Measurements from ENCODE around the gene NDUFAF5. TPM values are rescaled to one million over a fixed set of nuclear protein-coding genes. Genes with fewer than 3 reads are reported as not detected.

The NDUFAF5 gene
- total and polyA plus RNA-seq, 2 donors (not counting 3 experiments of a cell fraction or from before 2014, with no cell fraction given) = 9.8 to 26.4 TPM

DNA sequence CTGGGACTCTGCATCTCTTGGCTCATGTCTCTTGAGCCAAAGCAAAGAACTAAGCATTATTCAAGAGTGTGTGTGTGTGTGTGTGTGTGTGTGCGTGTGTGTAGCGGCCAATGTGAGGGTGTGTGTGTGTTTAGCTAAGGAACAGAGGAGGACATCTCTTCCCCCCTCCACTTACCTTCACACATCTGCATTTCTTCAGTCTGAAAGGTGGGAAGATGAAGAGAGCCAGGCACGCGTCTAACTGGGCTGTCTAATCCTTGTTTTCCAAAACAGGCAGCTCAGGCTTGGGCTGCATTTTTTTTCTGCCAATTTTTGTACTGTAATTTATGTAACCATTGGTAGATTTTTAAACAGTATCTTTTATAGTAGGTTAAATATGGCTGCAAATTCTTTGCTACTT, 59.5 kb downstream of the NDUFAF5 start:
- Histone ChIP-seq H3K9me3 (replicated peaks; ENCODE audit: control insufficient read depth, insufficient read depth, low read length) (no peaks in the 10 kb centered on the region), H3K4me1 (ENCODE audit: control insufficient read depth, extremely low read depth, insufficient read depth, low read length) (no peaks in the 10 kb centered on the region), H3K9me1 (replicated peaks; ENCODE audit: control insufficient read depth, extremely low read depth, insufficient read depth, low read length) (no peaks in the 10 kb centered on the region), H4K20me1 (replicated peaks; ENCODE audit: control insufficient read depth, extremely low read depth, insufficient read depth, low read length) (no peaks in the 10 kb centered on the region), H3K79me2 (ENCODE audit: control insufficient read depth, insufficient read depth, low read length) (no peaks in the 10 kb centered on the region), H2AFZ (ENCODE audit: low read depth, low read length) (no peak overlapping the region), H3K27me3 (ENCODE audit: control insufficient read depth in 2 of 2, insufficient read depth in 2 of 2, low read length in 2 of 2) (no peaks in the 10 kb centered on the region), H3K36me3 (ENCODE audit: control insufficient read depth in 2 of 2, extremely low read depth in 1 of 2, insufficient read depth in 2 of 2, low read length in 2 of 2) (no peaks in the 10 kb centered on the region), H3K9ac (replicated peaks; ENCODE audit: extremely low read depth, insufficient read depth, low read length) (no peak overlapping the region), H3K4me2 (ENCODE audit: insufficient read depth, low read length) (no peak overlapping the region), H3K27ac (ENCODE audit: insufficient read depth, low read depth, low read length) (no peak overlapping the region), H3K4me3 (replicated peaks in 1 of 3; ENCODE audit: insufficient read depth in 1 of 3, low read depth in 1 of 3, low read length in 3 of 3) (no peak overlapping the region)
- ChIA-PET POLR2A (no interaction called here), CTCF (no interaction called here)
- dilution Hi-C loops (cut with MboI; ENCODE audit: extremely low pct_ligation_motif_present, low sequenced_read_pairs) = no loop called here
- TF ChIP-seq POLR2AphosphoS5 (IDR thresholded peaks at IDR 0.05; ENCODE audit: insufficient read depth, low read depth, low read length) (no peak), FOS (IDR thresholded peaks at IDR 0.05; ENCODE audit: borderline replicate concordance, insufficient read depth, low read length) (no peak), MYC (IDR thresholded peaks at IDR 0.05; ENCODE audit: low read depth, low read length) (no peak), GATA2 (IDR thresholded peaks at IDR 0.05; ENCODE audit: insufficient read depth, insufficient read length, low read depth, low read length) (no peak), EZH2 (IDR thresholded peaks at IDR 0.05; ENCODE audit: borderline replicate concordance, low read depth, low read length, severe bottlenecking) (no peak), JUN (IDR thresholded peaks at IDR 0.05; ENCODE audit: borderline replicate concordance, insufficient read depth, insufficient read length, low read depth) (no peak), POLR2A (IDR thresholded peaks at IDR 0.05; ENCODE audit: low read depth, low read length) (no peak)
- TF ChIP-seq, protein P1, sequence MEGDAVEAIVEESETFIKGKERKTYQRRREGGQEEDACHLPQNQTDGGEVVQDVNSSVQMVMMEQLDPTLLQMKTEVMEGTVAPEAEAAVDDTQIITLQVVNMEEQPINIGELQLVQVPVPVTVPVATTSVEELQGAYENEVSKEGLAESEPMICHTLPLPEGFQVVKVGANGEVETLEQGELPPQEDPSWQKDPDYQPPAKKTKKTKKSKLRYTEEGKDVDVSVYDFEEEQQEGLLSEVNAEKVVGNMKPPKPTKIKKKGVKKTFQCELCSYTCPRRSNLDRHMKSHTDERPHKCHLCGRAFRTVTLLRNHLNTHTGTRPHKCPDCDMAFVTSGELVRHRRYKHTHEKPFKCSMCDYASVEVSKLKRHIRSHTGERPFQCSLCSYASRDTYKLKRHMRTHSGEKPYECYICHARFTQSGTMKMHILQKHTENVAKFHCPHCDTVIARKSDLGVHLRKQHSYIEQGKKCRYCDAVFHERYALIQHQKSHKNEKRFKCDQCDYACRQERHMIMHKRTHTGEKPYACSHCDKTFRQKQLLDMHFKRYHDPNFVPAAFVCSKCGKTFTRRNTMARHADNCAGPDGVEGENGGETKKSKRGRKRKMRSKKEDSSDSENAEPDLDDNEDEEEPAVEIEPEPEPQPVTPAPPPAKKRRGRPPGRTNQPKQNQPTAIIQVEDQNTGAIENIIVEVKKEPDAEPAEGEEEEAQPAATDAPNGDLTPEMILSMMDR (IDR thresholded peaks at IDR 0.05; ENCODE audit: extremely low read depth in 1 of 2, insufficient read depth in 1 of 2, low read depth in 1 of 2, low read length in 2 of 2) = no peak
- TF ChIP-seq, protein P2, sequence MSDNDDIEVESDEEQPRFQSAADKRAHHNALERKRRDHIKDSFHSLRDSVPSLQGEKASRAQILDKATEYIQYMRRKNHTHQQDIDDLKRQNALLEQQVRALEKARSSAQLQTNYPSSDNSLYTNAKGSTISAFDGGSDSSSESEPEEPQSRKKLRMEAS (IDR thresholded peaks at IDR 0.05; ENCODE audit: insufficient read depth, insufficient read length) = no peak
- intact Hi-C loops (cut with micrococcal nuclease) = no loop called here
- FAIRE-seq = no peak
- DNase-seq (ENCODE audit: low read depth, low spot score) = no peak
- no TSS peak for BruUV-seq (replicated peaks)
